ENCODE data around the gene ASPRV1.

ASPRV1 gene

GRCh38 chr2:69958480-69958879 is 3.0 kb downstream of the ASPRV1 start:
- TF ChIP-seq CTCF (IDR thresholded peaks at IDR 0.05; ENCODE audit: low read depth, low read length, missing control alignments) = no peak
- no peaks in the 10 kb centered on the region for H3K36me3 ChIP-seq (replicated peaks)
- H3K4me3 ChIP-seq (ENCODE audit: low read depth, low read length) = no peak overlapping the region
- in situ Hi-C loops (cut with HindIII; ENCODE audit: low pct_ligation_motif_present, low sequenced_read_pairs) = no loop called here
- H3K27me3 ChIP-seq (replicated peaks) = no peaks in the 10 kb centered on the region
- DNase-seq = no peak
- H3K27ac ChIP-seq = no peak overlapping the region

- Histone ChIP-seq H3K27me3 (replicated peaks) (no peaks in the 10 kb centered on the region), H3K27ac (no peak overlapping the region), H3K4me3 (ENCODE audit: low read depth, low read length) (no peak overlapping the region), H3K36me3 (replicated peaks) (no peaks in the 10 kb centered on the region)
- in situ Hi-C loops (cut with HindIII; ENCODE audit: low pct_ligation_motif_present, low sequenced_read_pairs) = no loop called here
- TF ChIP-seq CTCF (IDR thresholded peaks at IDR 0.05; ENCODE audit: low read depth, low read length, missing control alignments) = no peak
- no peak for DNase-seq
Observed at GRCh38 chr2:69957965-69958364, 3.5 kb downstream of the ASPRV1 start.

- in situ Hi-C loops (cut with HindIII; ENCODE audit: low pct_ligation_motif_present, low sequenced_read_pairs) = no loop called here
Observed at GRCh38 chr2:69956475-69956979, 4.9 kb downstream of the ASPRV1 start.

GRCh38 chr2:69955029-69955428 is 6.4 kb downstream of the ASPRV1 start:
- no peaks in the 10 kb centered on the region for H3K27me3 ChIP-seq (replicated peaks)
- no peak for DNase-seq
- no peaks in the 10 kb centered on the region for H3K36me3 ChIP-seq (replicated peaks)
- no peak overlapping the region for H3K27ac ChIP-seq
- H3K4me3 ChIP-seq (ENCODE audit: low read depth, low read length) = no peak overlapping the region
- in situ Hi-C loops (cut with HindIII; ENCODE audit: low pct_ligation_motif_present, low sequenced_read_pairs) = no loop called here
- TF ChIP-seq CTCF (IDR thresholded peaks at IDR 0.05; ENCODE audit: low read depth, low read length, missing control alignments) = no peak

More at GRCh38 chr2:69956475-69956979, 4.9 kb downstream of the ASPRV1 start:
- TF ChIP-seq CTCF (IDR thresholded peaks at IDR 0.05; ENCODE audit: low read depth, low read length, missing control alignments) = no peak
- Histone ChIP-seq H3K27me3 (replicated peaks) (no peaks in the 10 kb centered on the region), H3K36me3 (replicated peaks) (no peaks in the 10 kb centered on the region), H3K27ac (no peak overlapping the region), H3K4me3 (ENCODE audit: low read depth, low read length) (no peak overlapping the region)
- DNase-seq = no peak

GRCh38 chr2:69954084-69954483 is 7.3 kb downstream of the ASPRV1 start:
- TF ChIP-seq CTCF (IDR thresholded peaks at IDR 0.05; ENCODE audit: low read depth, low read length, missing control alignments) = no peak
- in situ Hi-C loops (cut with HindIII; ENCODE audit: low pct_ligation_motif_present, low sequenced_read_pairs) = no loop called here
- no peak for DNase-seq
- Histone ChIP-seq H3K36me3 (replicated peaks) (no peaks in the 10 kb centered on the region), H3K27ac (no peak overlapping the region), H3K27me3 (replicated peaks) (no peaks in the 10 kb centered on the region), H3K4me3 (ENCODE audit: low read depth, low read length) (no peak overlapping the region)
